HepG2 (cell line): ENCODE data around the gene FAM174C. TPM values are rescaled to one million over a fixed set of nuclear protein-coding genes. Genes with fewer than 3 reads are reported as not detected.
A peak's percentile ranks its signal among the peaks of the same experiment; 100 is the strongest.

Experiments
- BRCA1 ChIP-seq: sonication (generic); formaldehyde crosslinking; IDR thresholded peaks from 2 replicates; pipeline ENCODE4 v1.4.0; 2020; ENCODE audit warnings: missing genetic modification reagents
- GTF2F1 ChIP-seq: fragments of 150-350 bp; IDR thresholded peaks from 2 replicates; pipeline ENCODE4 v1.6.1; 2014; ENCODE audit warnings: low read length
- IRF2 ChIP-seq: IDR thresholded peaks from 2 replicates; pipeline ENCODE4 v1.6.1; 2018; ENCODE audit warnings: missing genetic modification reagents, missing compliant biosample characterization
- JUNB ChIP-seq: sonication (generic); formaldehyde crosslinking; IDR thresholded peaks from 2 replicates; pipeline ENCODE4 v1.8.0; 2022; ENCODE audit warnings: missing genetic modification reagents, mild to moderate bottlenecking, borderline replicate concordance
- PITX1 ChIP-seq: sonication (generic); formaldehyde crosslinking; IDR thresholded peaks from 2 replicates; pipeline ENCODE4 v1.5.1; 2020; ENCODE audit warnings: mild to moderate bottlenecking, missing genetic modification reagents
- TBX2 ChIP-seq: sonication (generic); formaldehyde crosslinking; IDR thresholded peaks from 2 replicates; pipeline ENCODE4 v1.5.0; 2020; ENCODE audit warnings: missing genetic modification reagents, mild to moderate bottlenecking, borderline replicate concordance
- ZMYM4 ChIP-seq: sonication (generic); formaldehyde crosslinking; IDR thresholded peaks from 2 replicates; pipeline ENCODE4 v1.8.1; 2023; ENCODE audit warnings: mild to moderate bottlenecking, missing genetic modification reagents
- ZNF230 ChIP-seq: sonication (generic); formaldehyde crosslinking; IDR thresholded peaks from 2 replicates; pipeline ENCODE4 v1.4.0; 2020; ENCODE audit warnings: mild to moderate bottlenecking, missing genetic modification reagents
- ZNF296 ChIP-seq: sonication (generic); formaldehyde crosslinking; conservative IDR thresholded peaks from 2 replicates; pipeline ENCODE4 v1.5.0; 2020; ENCODE audit warnings: mild to moderate bottlenecking, missing genetic modification reagents
- ZNF614 ChIP-seq: IDR thresholded peaks from 2 replicates; pipeline ENCODE4 v1.6.1; 2018; ENCODE audit warnings: missing biosample characterization, missing genetic modification reagents, inconsistent platforms, borderline replicate concordance
- ZNF672 ChIP-seq: sonication (generic); formaldehyde crosslinking; IDR thresholded peaks from 2 replicates; pipeline ENCODE4 v1.8.1; 2022; ENCODE audit warnings: missing genetic modification reagents
- polyA plus RNA-seq, 8 experiments: library from polyadenylated mRNA; depleted of rRNA in 3 of 8; stranded (reverse) in 7 of 8; unstranded in 1 of 8; fragments of >200 nt; fragmentation: Illumina TruSeq in 4 of 8; extraction: Trizol in 4 of 8; gene quantifications; 2 replicates each; pipeline versions ENCODE4 v1.2.1 to v1.2.3, GENCODE V29; 2011 to 2016; ENCODE audit warnings: low read depth in 4 of 8, missing spikeins in 1 of 8, mixed read lengths in 1 of 8; ENCODE audit not compliant: insufficient read depth in 1 of 8
- total RNA-seq, 5 experiments: library from RNA; depleted of rRNA; stranded (reverse); fragments of >200 nt; fragmentation: Illumina TruSeq; extraction: Trizol; gene quantifications; 2 replicates each; pipeline ENCODE4 v1.2.3, GENCODE V29; 2016; ENCODE audit warnings: low read depth in 1 of 5
- TF ChIP-seq, protein P1 (sequence below), 2 experiments: sonication (generic) in 1 of 2; formaldehyde crosslinking in 1 of 2; IDR thresholded peaks; 2 replicates each; pipeline versions ENCODE4 v1.6.1 to v1.9.0; 2014 to 2022; ENCODE audit warnings: antibody characterized with exemption in 1 of 2, borderline replicate concordance in 1 of 2, inconsistent platforms in 1 of 2, low read depth in 1 of 2, missing genetic modification reagents in 1 of 2
- TF ChIP-seq, protein P2 (sequence below): sonication (generic); formaldehyde crosslinking; IDR thresholded peaks from 2 replicates; pipeline ENCODE4 v1.9.0; 2021; ENCODE audit warnings: missing genetic modification reagents, borderline replicate concordance
- TF ChIP-seq, protein P3 (sequence below): sonication (generic); formaldehyde crosslinking; IDR thresholded peaks from 2 replicates; pipeline ENCODE4 v1.5.0; 2020; ENCODE audit warnings: missing genetic modification reagents
- TF ChIP-seq, protein P4 (sequence below): sonication (generic); formaldehyde crosslinking; IDR thresholded peaks from 2 replicates; pipeline ENCODE4 v1.8.0; 2022; ENCODE audit warnings: mild to moderate bottlenecking, missing genetic modification reagents, moderate library complexity
- TF ChIP-seq, protein P5 (sequence below): sonication (generic); formaldehyde crosslinking; IDR thresholded peaks from 2 replicates; pipeline ENCODE4 v1.5.1; 2020; ENCODE audit warnings: mild to moderate bottlenecking, missing genetic modification reagents, moderate library complexity

FAM174C gene
- total and polyA plus RNA-seq, 2 of the 13 experiments (the other 11 are each of a cell fraction or from before 2014, with no cell fraction given), result 19.5 to 31.3 TPM

DNA sequence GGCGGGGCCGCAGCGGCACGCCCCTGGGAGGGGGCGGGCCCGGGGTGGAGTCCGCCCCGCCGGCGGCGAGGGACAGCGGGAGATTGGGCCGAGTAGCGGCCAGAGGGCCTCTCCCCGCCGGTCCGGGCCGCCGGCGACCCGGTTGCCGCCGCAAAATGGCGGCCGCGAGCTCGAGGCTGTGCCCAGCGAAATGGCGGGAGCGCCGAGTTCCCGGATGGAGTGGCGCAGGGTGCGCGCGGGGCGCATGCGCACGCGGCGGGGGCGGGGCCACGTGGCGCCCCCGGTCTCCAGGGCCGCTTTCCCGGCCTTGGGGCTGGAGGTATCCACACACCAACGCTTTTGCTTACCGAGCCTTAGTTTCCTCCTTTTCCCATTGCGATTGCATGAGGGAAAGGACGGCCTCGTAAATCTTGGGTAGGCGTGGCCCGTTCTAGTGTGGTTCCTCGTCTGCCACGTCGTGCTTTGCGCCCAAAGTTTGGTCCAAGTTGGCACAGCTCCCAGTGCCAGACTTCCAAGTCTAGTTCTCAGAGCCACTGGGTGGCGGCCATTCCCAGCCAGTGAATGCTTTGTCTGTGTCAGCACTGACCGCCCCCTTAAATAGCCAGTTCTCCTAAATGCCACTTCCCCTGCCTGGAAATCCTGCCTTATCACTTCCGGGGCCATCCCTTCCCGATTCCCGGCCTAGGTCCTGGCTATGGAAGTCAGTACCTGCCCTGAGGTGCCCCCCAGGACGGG is 5.7 kb upstream of the FAM174C start (continued):
- TF ChIP-seq, protein P1, sequence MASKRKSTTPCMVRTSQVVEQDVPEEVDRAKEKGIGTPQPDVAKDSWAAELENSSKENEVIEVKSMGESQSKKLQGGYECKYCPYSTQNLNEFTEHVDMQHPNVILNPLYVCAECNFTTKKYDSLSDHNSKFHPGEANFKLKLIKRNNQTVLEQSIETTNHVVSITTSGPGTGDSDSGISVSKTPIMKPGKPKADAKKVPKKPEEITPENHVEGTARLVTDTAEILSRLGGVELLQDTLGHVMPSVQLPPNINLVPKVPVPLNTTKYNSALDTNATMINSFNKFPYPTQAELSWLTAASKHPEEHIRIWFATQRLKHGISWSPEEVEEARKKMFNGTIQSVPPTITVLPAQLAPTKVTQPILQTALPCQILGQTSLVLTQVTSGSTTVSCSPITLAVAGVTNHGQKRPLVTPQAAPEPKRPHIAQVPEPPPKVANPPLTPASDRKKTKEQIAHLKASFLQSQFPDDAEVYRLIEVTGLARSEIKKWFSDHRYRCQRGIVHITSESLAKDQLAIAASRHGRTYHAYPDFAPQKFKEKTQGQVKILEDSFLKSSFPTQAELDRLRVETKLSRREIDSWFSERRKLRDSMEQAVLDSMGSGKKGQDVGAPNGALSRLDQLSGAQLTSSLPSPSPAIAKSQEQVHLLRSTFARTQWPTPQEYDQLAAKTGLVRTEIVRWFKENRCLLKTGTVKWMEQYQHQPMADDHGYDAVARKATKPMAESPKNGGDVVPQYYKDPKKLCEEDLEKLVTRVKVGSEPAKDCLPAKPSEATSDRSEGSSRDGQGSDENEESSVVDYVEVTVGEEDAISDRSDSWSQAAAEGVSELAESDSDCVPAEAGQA (IDR thresholded peaks at IDR 0.05; ENCODE audit: low read depth), result peak; percentile 90
- TF ChIP-seq, protein P1 (CRISPR knock-in tag; IDR thresholded peaks at IDR 0.05; ENCODE audit: borderline replicate concordance), result no peak
- TF ChIP-seq, protein P2, sequence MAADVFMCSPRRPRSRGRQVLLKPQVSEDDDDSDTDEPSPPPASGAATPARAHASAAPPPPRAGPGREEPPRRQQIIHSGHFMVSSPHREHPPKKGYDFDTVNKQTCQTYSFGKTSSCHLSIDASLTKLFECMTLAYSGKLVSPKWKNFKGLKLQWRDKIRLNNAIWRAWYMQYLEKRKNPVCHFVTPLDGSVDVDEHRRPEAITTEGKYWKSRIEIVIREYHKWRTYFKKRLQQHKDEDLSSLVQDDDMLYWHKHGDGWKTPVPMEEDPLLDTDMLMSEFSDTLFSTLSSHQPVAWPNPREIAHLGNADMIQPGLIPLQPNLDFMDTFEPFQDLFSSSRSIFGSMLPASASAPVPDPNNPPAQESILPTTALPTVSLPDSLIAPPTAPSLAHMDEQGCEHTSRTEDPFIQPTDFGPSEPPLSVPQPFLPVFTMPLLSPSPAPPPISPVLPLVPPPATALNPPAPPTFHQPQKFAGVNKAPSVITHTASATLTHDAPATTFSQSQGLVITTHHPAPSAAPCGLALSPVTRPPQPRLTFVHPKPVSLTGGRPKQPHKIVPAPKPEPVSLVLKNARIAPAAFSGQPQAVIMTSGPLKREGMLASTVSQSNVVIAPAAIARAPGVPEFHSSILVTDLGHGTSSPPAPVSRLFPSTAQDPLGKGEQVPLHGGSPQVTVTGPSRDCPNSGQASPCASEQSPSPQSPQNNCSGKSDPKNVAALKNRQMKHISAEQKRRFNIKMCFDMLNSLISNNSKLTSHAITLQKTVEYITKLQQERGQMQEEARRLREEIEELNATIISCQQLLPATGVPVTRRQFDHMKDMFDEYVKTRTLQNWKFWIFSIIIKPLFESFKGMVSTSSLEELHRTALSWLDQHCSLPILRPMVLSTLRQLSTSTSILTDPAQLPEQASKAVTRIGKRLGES (CRISPR knock-in tag), result no peak
- TF ChIP-seq ZNF296 (CRISPR knock-in tag) (peak; percentile 78), BRCA1 (CRISPR knock-in tag) (no peak), ZMYM4 (CRISPR knock-in tag) (peak; percentile 36), PITX1 (CRISPR knock-in tag) (no peak), JUNB (CRISPR knock-in tag) (no peak; the same call in 1 of the 2 replicates), IRF2 (CRISPR knock-in tag) (no peak), GTF2F1 (no peak), ZNF614 (CRISPR knock-in tag) (no peak), ZNF230 (CRISPR knock-in tag) (peak; percentile 40; the same call in 1 of the 2 replicates), TBX2 (CRISPR knock-in tag) (peak; percentile 47; the same call in 1 of the 2 replicates), ZNF672 (CRISPR knock-in tag) (no peak)
- TF ChIP-seq, protein P3, sequence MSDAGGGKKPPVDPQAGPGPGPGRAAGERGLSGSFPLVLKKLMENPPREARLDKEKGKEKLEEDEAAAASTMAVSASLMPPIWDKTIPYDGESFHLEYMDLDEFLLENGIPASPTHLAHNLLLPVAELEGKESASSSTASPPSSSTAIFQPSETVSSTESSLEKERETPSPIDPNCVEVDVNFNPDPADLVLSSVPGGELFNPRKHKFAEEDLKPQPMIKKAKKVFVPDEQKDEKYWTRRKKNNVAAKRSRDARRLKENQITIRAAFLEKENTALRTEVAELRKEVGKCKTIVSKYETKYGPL (CRISPR knock-in tag), result no peak
- TF ChIP-seq, protein P4, sequence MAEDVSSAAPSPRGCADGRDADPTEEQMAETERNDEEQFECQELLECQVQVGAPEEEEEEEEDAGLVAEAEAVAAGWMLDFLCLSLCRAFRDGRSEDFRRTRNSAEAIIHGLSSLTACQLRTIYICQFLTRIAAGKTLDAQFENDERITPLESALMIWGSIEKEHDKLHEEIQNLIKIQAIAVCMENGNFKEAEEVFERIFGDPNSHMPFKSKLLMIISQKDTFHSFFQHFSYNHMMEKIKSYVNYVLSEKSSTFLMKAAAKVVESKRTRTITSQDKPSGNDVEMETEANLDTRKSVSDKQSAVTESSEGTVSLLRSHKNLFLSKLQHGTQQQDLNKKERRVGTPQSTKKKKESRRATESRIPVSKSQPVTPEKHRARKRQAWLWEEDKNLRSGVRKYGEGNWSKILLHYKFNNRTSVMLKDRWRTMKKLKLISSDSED (CRISPR knock-in tag), result 0 out of 2 replicates have a peak, but pooled peaks have one; percentile 61
- TF ChIP-seq, protein P5, sequence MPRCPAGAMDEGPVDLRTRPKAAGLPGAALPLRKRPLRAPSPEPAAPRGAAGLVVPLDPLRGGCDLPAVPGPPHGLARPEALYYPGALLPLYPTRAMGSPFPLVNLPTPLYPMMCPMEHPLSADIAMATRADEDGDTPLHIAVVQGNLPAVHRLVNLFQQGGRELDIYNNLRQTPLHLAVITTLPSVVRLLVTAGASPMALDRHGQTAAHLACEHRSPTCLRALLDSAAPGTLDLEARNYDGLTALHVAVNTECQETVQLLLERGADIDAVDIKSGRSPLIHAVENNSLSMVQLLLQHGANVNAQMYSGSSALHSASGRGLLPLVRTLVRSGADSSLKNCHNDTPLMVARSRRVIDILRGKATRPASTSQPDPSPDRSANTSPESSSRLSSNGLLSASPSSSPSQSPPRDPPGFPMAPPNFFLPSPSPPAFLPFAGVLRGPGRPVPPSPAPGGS, result no peak
